Nephron progenitor cell (in vitro differentiated cells): Measurements from ENCODE around the gene PSMA7.
"Not testable (repeated sequence)": the region's sequence is repeated elsewhere in the genome, so short reads cannot be mapped to it uniquely, and the experiment has no call there.

Experiments
- DNase-seq: peaks from one replicate; pipeline ENCODE4 v3.0.0; 2021
- H3K27ac Mint-ChIP-seq: 2 replicates; pipeline ENCODE4 v1.8.0; 2021; ENCODE audit warnings: mild to moderate bottlenecking, moderate library complexity, mixed read lengths
- H3K27me3 Mint-ChIP-seq: 2 replicates; pipeline ENCODE4 v1.8.0; 2021; ENCODE audit warnings: mild to moderate bottlenecking, low read depth, mixed read lengths; ENCODE audit not compliant: poor library complexity
- H3K36me3 Mint-ChIP-seq: 2 replicates; pipeline ENCODE4 v1.8.0; 2021; ENCODE audit warnings: low read depth, mixed read lengths
- H3K4me1 Mint-ChIP-seq: 2 replicates; pipeline ENCODE4 v1.8.0; 2021; ENCODE audit warnings: mixed read lengths
- H3K4me3 Mint-ChIP-seq: 2 replicates; pipeline ENCODE4 v1.8.0; 2021; ENCODE audit warnings: mild to moderate bottlenecking, moderate library complexity, mixed read lengths
- H3K9me3 Mint-ChIP-seq: 2 replicates; pipeline ENCODE4 v1.8.0; 2021; ENCODE audit warnings: mild to moderate bottlenecking, moderate library complexity, mixed read lengths
- TF ChIP-seq, protein P1 (sequence below): fragments of 200-600 bp; sonication (generic); IDR thresholded peaks from 2 replicates; pipeline ENCODE4 v1.5.0; 2021; ENCODE audit warnings: antibody characterized with exemption

The PSMA7 gene

DNA sequence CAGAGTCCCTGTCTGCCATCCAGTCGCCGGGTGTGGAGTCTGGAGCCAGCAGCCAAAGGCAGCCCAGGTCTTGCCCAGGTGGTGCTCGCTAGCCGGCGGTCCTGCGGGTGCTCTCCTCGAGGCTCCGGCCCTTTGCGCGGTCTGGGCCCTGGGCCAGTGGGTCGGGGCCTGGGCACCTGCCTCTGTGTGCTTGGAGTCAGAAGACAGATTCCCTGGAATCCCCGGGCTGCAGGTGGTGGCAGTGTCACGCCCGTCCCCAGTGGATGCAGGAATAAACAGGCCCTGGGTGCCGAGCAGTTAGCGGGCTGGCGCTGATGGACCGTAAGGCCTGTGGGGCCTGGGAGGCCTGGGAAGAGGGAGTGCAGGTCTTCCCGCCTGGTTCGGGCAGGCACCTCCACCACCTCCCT lies 5.7 kb upstream of the PSMA7 start:
- TF ChIP-seq, protein P1, sequence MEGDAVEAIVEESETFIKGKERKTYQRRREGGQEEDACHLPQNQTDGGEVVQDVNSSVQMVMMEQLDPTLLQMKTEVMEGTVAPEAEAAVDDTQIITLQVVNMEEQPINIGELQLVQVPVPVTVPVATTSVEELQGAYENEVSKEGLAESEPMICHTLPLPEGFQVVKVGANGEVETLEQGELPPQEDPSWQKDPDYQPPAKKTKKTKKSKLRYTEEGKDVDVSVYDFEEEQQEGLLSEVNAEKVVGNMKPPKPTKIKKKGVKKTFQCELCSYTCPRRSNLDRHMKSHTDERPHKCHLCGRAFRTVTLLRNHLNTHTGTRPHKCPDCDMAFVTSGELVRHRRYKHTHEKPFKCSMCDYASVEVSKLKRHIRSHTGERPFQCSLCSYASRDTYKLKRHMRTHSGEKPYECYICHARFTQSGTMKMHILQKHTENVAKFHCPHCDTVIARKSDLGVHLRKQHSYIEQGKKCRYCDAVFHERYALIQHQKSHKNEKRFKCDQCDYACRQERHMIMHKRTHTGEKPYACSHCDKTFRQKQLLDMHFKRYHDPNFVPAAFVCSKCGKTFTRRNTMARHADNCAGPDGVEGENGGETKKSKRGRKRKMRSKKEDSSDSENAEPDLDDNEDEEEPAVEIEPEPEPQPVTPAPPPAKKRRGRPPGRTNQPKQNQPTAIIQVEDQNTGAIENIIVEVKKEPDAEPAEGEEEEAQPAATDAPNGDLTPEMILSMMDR: no peak
- Mint-ChIP-seq H3K27me3 (peaks cover 2% of the 10 kb centered on the region), H3K27ac (no peak overlapping the region)

DNA sequence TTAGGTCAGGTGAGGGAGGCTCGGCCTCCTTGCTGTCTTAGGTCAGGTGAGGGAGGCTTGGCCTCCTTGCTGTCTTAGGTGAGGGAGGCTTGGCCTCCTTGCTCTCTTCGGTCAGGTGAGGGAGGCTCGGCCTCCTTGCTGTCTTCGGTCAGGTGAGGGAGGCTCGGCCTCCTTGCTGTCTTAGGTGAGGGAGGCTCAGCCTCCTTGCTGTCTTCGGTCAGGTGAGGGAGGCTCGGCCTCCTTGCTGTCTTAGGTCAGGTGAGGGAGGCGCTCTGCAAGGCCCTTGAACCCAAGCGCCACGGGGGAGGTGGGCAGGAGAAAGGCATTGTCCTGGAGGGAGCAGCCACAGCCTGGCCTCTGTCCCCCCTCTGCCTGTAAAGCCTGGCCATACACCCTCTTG lies 5.2 kb upstream of the PSMA7 start:
- Mint-ChIP-seq H3K9me3 (peaks cover 15% of the 10 kb centered on the region), H3K4me1 (peaks cover 38% of the 10 kb centered on the region), H3K36me3 (peaks cover 46% of the 10 kb centered on the region)
- not testable (repeated sequence) for DNase-seq, H3K4me3 Mint-ChIP-seq, H3K27me3 Mint-ChIP-seq, H3K27ac Mint-ChIP-seq

More for the DNA sequence above, 5.7 kb upstream of the PSMA7 start:
- Mint-ChIP-seq H3K4me1 (peaks cover 38% of the 10 kb centered on the region), H3K36me3 (peaks cover 51% of the 10 kb centered on the region), H3K9me3 (peaks cover 21% of the 10 kb centered on the region), H3K4me3 (no peak overlapping the region)
- DNase-seq: no peak

DNA sequence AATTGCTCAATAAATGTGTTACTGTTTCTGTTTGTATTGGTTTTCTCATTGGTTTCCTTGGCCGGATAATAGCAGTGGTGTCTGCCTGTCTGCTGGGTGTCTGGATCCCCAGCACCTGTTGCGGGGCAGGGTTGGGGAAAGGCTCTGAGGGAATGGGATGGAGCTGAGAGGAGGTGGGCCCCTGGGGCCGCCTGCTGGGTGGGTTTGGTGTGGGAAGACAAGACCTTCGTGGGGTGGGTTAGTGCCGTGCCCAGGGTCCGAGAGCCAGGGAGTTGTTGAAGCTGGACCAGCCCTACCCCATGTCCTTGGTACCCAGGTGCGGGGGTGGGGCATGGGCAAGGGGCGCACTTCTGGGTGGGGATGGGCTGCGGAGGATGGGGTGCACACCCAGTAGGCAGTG lies 4.3 kb upstream of the PSMA7 start:
- H3K36me3 Mint-ChIP-seq: peaks cover 37% of the 10 kb centered on the region
- no peak overlapping the region for H3K4me3 Mint-ChIP-seq
- H3K9me3 Mint-ChIP-seq: peaks cover 8% of the 10 kb centered on the region
- peaks cover 38% of the 10 kb centered on the region for H3K4me1 Mint-ChIP-seq
- no peak overlapping the region for H3K27ac Mint-ChIP-seq
- DNase-seq: no peak
- H3K27me3 Mint-ChIP-seq: no peaks in the 10 kb centered on the region
- TF ChIP-seq, protein P1: no peak

DNA sequence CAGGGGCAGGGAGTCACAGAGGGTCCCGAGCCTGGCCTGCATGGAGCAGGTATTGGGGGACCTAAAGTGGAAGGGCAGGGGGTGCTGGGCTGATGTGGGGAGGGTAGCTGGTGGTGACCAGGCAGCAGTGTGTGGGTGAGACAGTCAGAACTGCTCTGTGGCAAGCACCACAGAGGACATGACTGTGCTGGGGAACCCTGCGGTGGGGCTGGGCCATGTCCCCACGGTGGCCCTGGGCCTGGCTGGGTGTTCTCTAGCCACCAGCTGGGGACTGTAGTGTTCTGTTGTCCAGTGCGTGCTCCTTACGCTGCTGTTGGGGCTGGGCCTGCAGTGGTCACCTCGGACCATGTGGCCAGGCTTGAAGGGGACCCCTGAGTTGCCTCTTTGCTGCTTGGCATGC lies 3.9 kb upstream of the PSMA7 start:
- no peak overlapping the region for H3K4me3 Mint-ChIP-seq
- H3K36me3 Mint-ChIP-seq: peaks cover 33% of the 10 kb centered on the region
- no peak for DNase-seq
- H3K27me3 Mint-ChIP-seq: no peaks in the 10 kb centered on the region
- H3K4me1 Mint-ChIP-seq: peaks cover 41% of the 10 kb centered on the region
- H3K27ac Mint-ChIP-seq: no peak overlapping the region
- peaks cover 4% of the 10 kb centered on the region for H3K9me3 Mint-ChIP-seq
- TF ChIP-seq, protein P1: no peak

DNA sequence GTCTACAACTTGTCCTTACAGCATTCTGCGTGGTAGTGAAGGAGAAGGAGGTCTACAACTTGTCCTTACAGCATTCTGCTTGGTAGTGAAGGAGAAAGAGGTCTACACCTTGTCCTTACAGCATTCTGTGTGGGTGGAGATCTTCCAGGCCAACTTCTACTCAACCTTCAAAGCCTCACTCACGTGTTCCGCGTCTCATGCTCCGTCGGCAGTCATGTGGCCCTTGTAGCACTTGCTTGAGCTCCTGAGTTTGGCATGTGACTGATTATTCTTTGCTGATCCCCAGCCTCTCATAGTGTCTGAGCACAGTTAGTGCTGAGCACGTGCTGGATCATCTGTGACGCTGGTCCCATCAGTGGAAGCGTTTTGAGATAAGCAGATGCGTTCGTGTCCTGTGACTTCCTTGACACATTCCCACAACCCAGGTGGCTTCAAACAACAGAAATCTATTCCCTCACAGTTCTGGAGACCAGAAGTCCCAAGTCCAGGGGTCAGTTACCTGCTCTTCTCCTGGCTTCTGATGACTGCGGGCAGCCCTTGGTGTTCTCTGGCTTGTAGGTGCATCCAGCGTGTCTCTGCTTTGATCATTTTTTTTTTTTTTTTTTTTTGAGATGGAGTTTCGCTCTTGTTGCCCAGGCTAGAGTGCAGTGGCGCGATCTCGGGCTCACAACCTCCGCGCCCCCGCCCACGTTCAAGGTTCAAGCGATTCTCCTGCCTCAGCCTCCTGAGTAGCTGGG lies 3.0 kb upstream of the PSMA7 start:
- Mint-ChIP-seq H3K4me3 (no peak overlapping the region), H3K27ac (no peak overlapping the region), H3K36me3 (peaks cover 27% of the 10 kb centered on the region), H3K4me1 (peaks cover 50% of the 10 kb centered on the region), H3K27me3 (no peaks in the 10 kb centered on the region), H3K9me3 (peaks cover 4% of the 10 kb centered on the region)
- TF ChIP-seq, protein P1: no peak
- DNase-seq: no peak

DNA sequence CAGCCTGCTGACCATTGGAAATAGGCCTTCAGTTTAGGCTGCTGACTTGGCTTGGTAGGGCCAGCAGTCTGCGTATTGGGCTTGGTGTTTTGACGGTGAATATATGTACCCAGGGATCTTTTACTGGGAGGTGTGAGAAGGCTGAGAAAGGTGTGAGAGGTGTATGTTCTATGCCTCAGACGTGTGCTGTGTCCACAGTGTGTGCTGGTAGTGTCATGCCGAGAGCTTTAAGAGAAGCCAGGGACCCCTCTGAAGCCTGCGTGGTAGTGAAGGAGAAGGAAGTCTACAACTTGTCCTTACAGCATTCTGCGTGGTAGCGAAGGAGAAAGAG lies 2.5 kb upstream of the PSMA7 start:
- Mint-ChIP-seq H3K27ac (no peak overlapping the region), H3K27me3 (no peaks in the 10 kb centered on the region), H3K9me3 (peaks cover 4% of the 10 kb centered on the region), H3K36me3 (peaks cover 28% of the 10 kb centered on the region), H3K4me3 (peak overlapping the region; percentile 90), H3K4me1 (peaks cover 55% of the 10 kb centered on the region)
- DNase-seq: no peak
- TF ChIP-seq, protein P1: no peak
